Mesendoderm (in vitro differentiated cells): Measurements from ENCODE around the gene ATAT1.

Source experiments
- DNase-seq: peaks from one replicate; pipeline ENCODE4 v3.0.0; 2013
- H2AK5ac ChIP-seq: 2 replicates; pipeline ENCODE4 v1.6.1; 2013; ENCODE audit warnings: low read length, inconsistent platforms
- H2BK120ac ChIP-seq: 2 replicates; pipeline ENCODE4 v1.6.1; 2013; ENCODE audit warnings: low read depth, mild to moderate bottlenecking, low read length, moderate library complexity, mixed read lengths
- H2BK15ac ChIP-seq: replicated peaks from 2 replicates; pipeline ENCODE4 v1.6.1; 2013; ENCODE audit warnings: low read depth, mild to moderate bottlenecking, moderate library complexity
- H2BK5ac ChIP-seq: 2 replicates; pipeline ENCODE4 v1.6.1; 2013; ENCODE audit warnings: low read length, inconsistent platforms
- H3K18ac ChIP-seq: 2 replicates; pipeline ENCODE4 v1.6.1; 2013; ENCODE audit warnings: mild to moderate bottlenecking, low read length, mixed read lengths
- H3K23ac ChIP-seq: one replicate; pipeline ENCODE4 v1.6.1; 2013; ENCODE audit warnings: low read length
- H3K27ac ChIP-seq: 2 replicates; pipeline ENCODE4 v1.5.1; 2013; ENCODE audit warnings: low read depth, mild to moderate bottlenecking, inconsistent platforms, low read length, moderate library complexity
- H3K27me3 ChIP-seq: 2 replicates; pipeline ENCODE4 v1.6.1; 2013; ENCODE audit warnings: low read length, control low read depth, mild to moderate bottlenecking, inconsistent platforms; ENCODE audit not compliant: insufficient read depth, poor library complexity
- H3K36me3 ChIP-seq: 2 replicates; pipeline ENCODE4 v1.6.1; 2013; ENCODE audit warnings: low read length, inconsistent platforms; ENCODE audit not compliant: control insufficient read depth, insufficient read depth
- H3K4ac ChIP-seq: one replicate; pipeline ENCODE4 v1.6.1; 2013; ENCODE audit warnings: low read depth, mild to moderate bottlenecking, low read length, moderate library complexity
- H3K4me1 ChIP-seq: 2 replicates; pipeline ENCODE4 v1.6.1; 2013; ENCODE audit warnings: low read depth, low read length, inconsistent platforms; ENCODE audit not compliant: control insufficient read depth
- H3K4me2 ChIP-seq: 2 replicates; pipeline ENCODE4 v1.6.1; 2013; ENCODE audit warnings: low read length
- H3K4me3 ChIP-seq: 2 replicates; pipeline ENCODE4 v1.5.1; 2013; ENCODE audit warnings: mild to moderate bottlenecking, low read length
- H3K56ac ChIP-seq: one replicate; pipeline ENCODE4 v1.6.1; 2013; ENCODE audit warnings: low read length
- H3K79me1 ChIP-seq: 2 replicates; pipeline ENCODE4 v1.6.1; 2013; ENCODE audit warnings: low read length, inconsistent platforms
- H3K79me2 ChIP-seq: 2 replicates; pipeline ENCODE4 v1.6.1; 2013; ENCODE audit warnings: mild to moderate bottlenecking, low read length; ENCODE audit not compliant: control insufficient read depth, insufficient read depth
- H3K9ac ChIP-seq: 2 replicates; pipeline ENCODE4 v1.6.1; 2013; ENCODE audit warnings: low read length, inconsistent platforms
- H4K5ac ChIP-seq: one replicate; pipeline ENCODE4 v1.6.1; 2013; ENCODE audit warnings: low read length
- H4K8ac ChIP-seq: one replicate; pipeline ENCODE4 v1.6.1; 2013; ENCODE audit warnings: low read depth, mild to moderate bottlenecking, control low read depth, low read length, moderate library complexity
- WGBS: extraction: QIAGEN DNeasy Blood & Tissue Kit; methylation state at CpG from one replicate; pipeline ENCODE4 v1.1.7; 2013; ENCODE audit warnings: low lambda C conversion rate, missing lambda C conversion rate; ENCODE audit not compliant: insufficient coverage; ENCODE audit errors: extremely low coverage; 5-methylcytosine and 5-hydroxymethylcytosine counted together

The ATAT1 gene

GRCh38 chr6:30617565-30618269 lies 9.0 kb upstream of the ATAT1 start, which contains the start of gene MRPS18B:
MRPS18B (plus strand) TSS chr6:30617840; CDS start chr6:30617866, 26 bp downstream.
- Histone ChIP-seq H3K18ac (peak within 1 kb of the TSS; percentile 94), H3K4me3 (peak within 1 kb of the TSS; percentile 95), H2BK15ac (no peak within 1 kb of the TSS), H3K23ac (no peak within 1 kb of the TSS), H3K79me1 (peaks cover 11% of the 10 kb centered on the region), H3K4me2 (peak within 1 kb of the TSS; percentile 88), H4K5ac (no peak within 1 kb of the TSS), H3K56ac (peak within 1 kb of the TSS; percentile 98), H3K9ac (peak within 1 kb of the TSS; percentile 99), H4K8ac (no peak within 1 kb of the TSS), H2AK5ac (peak within 1 kb of the TSS; percentile 89), H2BK120ac (peak within 1 kb of the TSS; percentile 82), H3K79me2 (peaks cover 16% of the 10 kb centered on the region), H3K4me1 (peaks cover 6% of the 10 kb centered on the region), H3K27ac (peak within 1 kb of the TSS; percentile 66), H2BK5ac (peak within 1 kb of the TSS; percentile 90), H3K4ac (peak within 1 kb of the TSS; percentile 79), H3K27me3 (no peaks in the 10 kb centered on the region), H3K36me3 (peaks cover 8% of the 10 kb centered on the region)
- peak; percentile 98 for DNase-seq
- no CpG with 5 or more reads among the region's 34 CpGs for WGBS

- Histone ChIP-seq H3K4me3 (peak overlapping the region; percentile 77), H2BK5ac (peak overlapping the region; percentile 22), H3K27ac (no peak overlapping the region), H3K56ac (peak overlapping the region; percentile 90), H3K36me3 (peaks cover 8% of the 10 kb centered on the region), H4K5ac (no peak overlapping the region), H3K4ac (peak overlapping the region; percentile 20), H3K27me3 (no peaks in the 10 kb centered on the region), H3K9ac (peak overlapping the region; percentile 88), H3K18ac (no peak overlapping the region), H2BK120ac (no peak overlapping the region), H3K4me2 (peak overlapping the region; percentile 49), H3K23ac (no peak overlapping the region), H3K79me1 (peaks cover 11% of the 10 kb centered on the region), H2AK5ac (peak overlapping the region; percentile 89), H3K79me2 (peaks cover 16% of the 10 kb centered on the region), H3K4me1 (peaks cover 6% of the 10 kb centered on the region), H2BK15ac (no peak overlapping the region), H4K8ac (no peak overlapping the region)
- WGBS, result no CpG with 5 or more reads among the region's 8 CpGs
- DNase-seq, result no peak
These were observed 8.3 kb upstream of the ATAT1 start for GRCh38 chr6:30618270-30618797.

- Histone ChIP-seq H3K4me3 (no peak overlapping the region), H3K4me2 (no peak overlapping the region), H3K79me2 (peaks cover 16% of the 10 kb centered on the region), H2BK120ac (no peak overlapping the region), H2BK15ac (no peak overlapping the region), H2AK5ac (no peak overlapping the region), H3K79me1 (peaks cover 7% of the 10 kb centered on the region), H3K4ac (no peak overlapping the region), H3K18ac (no peak overlapping the region), H4K5ac (no peak overlapping the region), H3K4me1 (peaks cover 2% of the 10 kb centered on the region), H4K8ac (no peak overlapping the region), H3K23ac (no peak overlapping the region), H3K27me3 (no peaks in the 10 kb centered on the region), H3K56ac (no peak overlapping the region), H3K27ac (no peak overlapping the region), H2BK5ac (no peak overlapping the region), H3K9ac (no peak overlapping the region), H3K36me3 (peaks cover 8% of the 10 kb centered on the region)
- no peak for DNase-seq
- WGBS, result no CpG with 5 or more reads among the region's 11 CpGs
These were observed 7.1 kb upstream of the ATAT1 start for GRCh38 chr6:30619561-30619960.

- no peak overlapping the region for H2BK120ac ChIP-seq
- no peak overlapping the region for H3K18ac ChIP-seq
- DNase-seq, result no peak
- no peak overlapping the region for H3K9ac ChIP-seq
- no peak overlapping the region for H2AK5ac ChIP-seq
- H3K4ac ChIP-seq, result no peak overlapping the region
- H3K36me3 ChIP-seq, result peaks cover 10% of the 10 kb centered on the region
- H3K4me2 ChIP-seq, result no peak overlapping the region
- H2BK5ac ChIP-seq, result no peak overlapping the region
- no peak overlapping the region for H3K4me3 ChIP-seq
- H3K27me3 ChIP-seq, result no peaks in the 10 kb centered on the region
- no peak overlapping the region for H4K8ac ChIP-seq
- H4K5ac ChIP-seq, result no peak overlapping the region
- no peak overlapping the region for H3K23ac ChIP-seq
- no peaks in the 10 kb centered on the region for H3K4me1 ChIP-seq
- no peak overlapping the region for H3K56ac ChIP-seq
- H3K79me2 ChIP-seq, result peaks cover 8% of the 10 kb centered on the region
- no peak overlapping the region for H3K27ac ChIP-seq
- H2BK15ac ChIP-seq, result no peak overlapping the region
- peaks cover 7% of the 10 kb centered on the region for H3K79me1 ChIP-seq
- WGBS, result no CpG with 5 or more reads among the region's 8 CpGs
These were observed 1.2 kb upstream of the ATAT1 start for GRCh38 chr6:30625511-30625910.

GRCh38 chr6:30635834-30636233 lies 9.2 kb downstream of the ATAT1 start:
- H2BK15ac ChIP-seq, result no peak overlapping the region
- H3K79me1 ChIP-seq, result no peaks in the 10 kb centered on the region
- no peak overlapping the region for H2BK120ac ChIP-seq
- no peak overlapping the region for H3K27ac ChIP-seq
- no peak overlapping the region for H4K5ac ChIP-seq
- H3K4ac ChIP-seq, result no peak overlapping the region
- 100% methylated on average over 3 of the region's 3 CpGs for WGBS
- no peak overlapping the region for H2BK5ac ChIP-seq
- no peak overlapping the region for H3K4me3 ChIP-seq
- peak overlapping the region; percentile 65 for H4K8ac ChIP-seq
- no peak overlapping the region for H3K4me2 ChIP-seq
- H3K18ac ChIP-seq, result no peak overlapping the region
- no peaks in the 10 kb centered on the region for H3K4me1 ChIP-seq
- H2AK5ac ChIP-seq, result no peak overlapping the region
- H3K36me3 ChIP-seq, result peaks cover 8% of the 10 kb centered on the region
- H3K23ac ChIP-seq, result no peak overlapping the region
- H3K79me2 ChIP-seq, result no peaks in the 10 kb centered on the region
- DNase-seq, result no peak
- H3K9ac ChIP-seq, result no peak overlapping the region
- no peak overlapping the region for H3K56ac ChIP-seq
- H3K27me3 ChIP-seq, result no peaks in the 10 kb centered on the region
